Right ventricle myocardium superior (tissue), 1 donor: ENCODE results near the gene NFIA. TPM values are rescaled to one million over a fixed set of nuclear protein-coding genes. Genes with fewer than 3 reads are reported as not detected.
A peak's percentile ranks its signal among the peaks of the same experiment; 100 is the strongest.

Experiments
- ATAC-seq: fragments of 200-7000 bp; cut with Tn5 transposase; one replicate; pipeline ENCODE4 v1.9.1; 2020; ENCODE audit warnings: mild to moderate bottlenecking; ENCODE audit not compliant: poor library complexity
- DNase-seq: peaks from one replicate; pipeline ENCODE4 v3.0.0-alpha.2; 2020
- intact Hi-C: fragments of 100-400 bp; cut with DNase I; formaldehyde crosslinking; loops from one replicate; pipeline ENCODE4 v1.11.2; 2022
- total RNA-seq: library from RNA; stranded (reverse); fragmentation: NEBNext Ultra II Directional; extraction: Animal tissue kit (Norgen Biotek cat#: 25700); gene quantifications from one replicate; pipeline ENCODE4 v1.2.1, GENCODE V29; 2021
- donor health status: DM: no; HTN: yes; CAD: no; lungs with severe emphysema.

Gene NFIA
- total RNA-seq, 1 donor from 2014 or later: 89.5 TPM

- no peak for DNase-seq
- peak; percentile 33 for ATAC-seq
- intact Hi-C loops: no loop called here
Measured at GRCh38 chr1:61093525-61094137, 11.3 kb downstream of the NFIA start.

- no peak for ATAC-seq
- intact Hi-C loops: no loop called here
Measured at GRCh38 chr1:61094677-61095469, 12.5 kb downstream of the NFIA start.

DNA sequence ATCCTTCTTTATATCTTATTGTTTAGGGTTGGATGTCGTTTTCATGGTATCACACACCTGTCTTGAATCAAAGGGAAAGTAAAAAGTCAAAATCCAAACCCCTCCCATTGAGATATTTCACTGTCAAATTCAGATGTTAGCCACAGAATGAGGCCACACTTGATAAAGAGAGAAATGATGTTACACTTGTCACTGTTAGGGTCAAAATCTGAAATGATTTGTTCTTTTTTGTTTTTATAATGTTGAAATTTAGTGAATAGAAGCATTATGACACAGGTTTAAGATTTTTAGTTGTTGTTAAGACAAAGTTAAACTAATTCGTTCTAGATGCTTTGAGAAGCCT is 13.1 kb downstream of the NFIA start:
- ATAC-seq: no peak
- intact Hi-C loops: no loop called here
- no peak for DNase-seq

More at GRCh38 chr1:61094677-61095469, 12.5 kb downstream of the NFIA start:
- DNase-seq: no peak

DNA sequence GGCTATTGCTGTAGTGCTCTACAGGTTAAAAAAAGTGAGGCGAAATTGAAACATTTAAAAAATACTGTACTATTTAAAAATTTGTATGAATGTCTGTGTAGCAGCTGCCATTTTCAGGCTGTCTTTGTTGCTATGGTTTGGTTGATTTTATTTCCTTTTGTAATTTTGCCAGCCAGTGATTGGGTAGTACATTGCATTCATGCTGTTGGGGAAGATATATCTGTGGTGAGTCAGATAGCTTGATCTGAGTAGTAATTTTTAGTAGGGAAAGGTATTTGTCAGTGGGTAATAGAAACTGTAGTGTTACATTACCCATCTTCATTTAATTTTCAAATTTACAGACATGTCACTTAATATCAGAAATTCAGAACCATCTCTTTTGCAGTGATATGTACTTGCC is 15.0 kb downstream of the NFIA start:
- ATAC-seq (no peak), DNase-seq (no peak)
- intact Hi-C loops: no loop called here

DNA sequence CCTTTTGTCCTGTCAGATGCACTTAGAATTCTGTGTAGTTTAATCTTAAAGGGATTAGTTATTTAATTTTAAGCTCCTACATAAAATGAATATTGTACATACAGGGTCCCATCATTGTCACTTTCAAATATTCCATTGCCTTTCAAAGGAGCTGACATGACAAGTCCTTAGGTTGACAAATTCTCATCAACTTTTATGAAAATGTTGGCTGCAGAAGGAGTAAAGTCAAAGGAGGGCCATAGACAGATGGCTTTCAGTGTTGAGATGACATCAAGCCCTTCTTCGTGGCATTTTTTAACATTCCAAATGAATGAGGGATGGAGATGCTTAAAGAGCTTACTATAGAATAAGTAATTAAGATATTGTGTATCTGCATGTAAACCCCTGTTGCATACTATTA is 15.4 kb downstream of the NFIA start:
- intact Hi-C loops: no loop called here
- no peak for DNase-seq
- ATAC-seq: no peak

DNA sequence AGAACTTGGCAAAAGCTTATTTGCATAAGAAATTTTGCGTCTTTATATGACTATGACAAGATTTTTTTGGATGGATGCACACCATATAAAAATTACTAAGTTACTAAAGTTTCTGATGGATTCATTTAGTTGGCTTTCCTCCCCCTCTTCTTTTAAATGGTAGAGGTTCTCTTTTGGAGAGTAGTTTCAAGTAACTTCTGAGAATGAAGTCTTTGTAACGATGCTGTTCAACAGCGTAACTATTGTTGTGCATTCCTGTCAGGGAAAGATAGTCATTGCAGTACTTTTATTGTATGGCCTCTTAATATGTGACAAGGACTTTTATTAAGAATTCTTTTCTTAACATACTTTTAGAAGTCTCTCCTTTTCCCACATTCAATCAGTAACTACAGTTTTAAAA is 16.0 kb downstream of the NFIA start:
- ATAC-seq (no peak), DNase-seq (no peak)
- intact Hi-C loops: no loop called here

GRCh38 chr1:61098906-61099437 is 16.6 kb downstream of the NFIA start:
- DNase-seq (no peak), ATAC-seq (no peak)
- intact Hi-C loops: no loop called here

DNA sequence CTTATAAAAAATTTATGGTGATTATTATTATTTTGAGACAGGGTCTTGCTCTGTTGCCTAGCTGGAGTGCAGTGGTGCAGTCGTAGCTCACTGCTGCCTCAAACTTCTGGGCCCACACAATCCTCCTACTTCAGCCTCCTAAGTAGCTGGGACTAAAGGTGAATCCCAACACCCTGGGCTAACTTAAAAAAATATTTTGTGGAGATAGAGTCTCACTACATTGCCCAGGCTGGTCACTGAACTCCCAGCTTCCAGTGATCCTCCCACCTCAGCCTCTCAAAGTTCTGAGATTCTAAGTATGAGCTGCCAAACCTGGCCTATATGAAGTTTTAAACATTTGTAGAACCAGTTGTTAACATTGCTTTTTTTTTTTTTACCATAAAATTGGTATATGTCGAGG is 18.2 kb downstream of the NFIA start:
- intact Hi-C loops: no loop called here
- ATAC-seq (no peak), DNase-seq (no peak)

- intact Hi-C loops: no loop called here
- ATAC-seq (peak; percentile 61), DNase-seq (no peak)
Measured at GRCh38 chr1:61101536-61101935, 19.2 kb downstream of the NFIA start.

- no peak for ATAC-seq
Measured at GRCh38 chr1:61102041-61102440, 19.7 kb downstream of the NFIA start.

GRCh38 chr1:61102621-61103020 is 20.3 kb downstream of the NFIA start:
- no peak for ATAC-seq

More at GRCh38 chr1:61102041-61102440, 19.7 kb downstream of the NFIA start:
- no peak for DNase-seq
- intact Hi-C loops: no loop called here

DNA sequence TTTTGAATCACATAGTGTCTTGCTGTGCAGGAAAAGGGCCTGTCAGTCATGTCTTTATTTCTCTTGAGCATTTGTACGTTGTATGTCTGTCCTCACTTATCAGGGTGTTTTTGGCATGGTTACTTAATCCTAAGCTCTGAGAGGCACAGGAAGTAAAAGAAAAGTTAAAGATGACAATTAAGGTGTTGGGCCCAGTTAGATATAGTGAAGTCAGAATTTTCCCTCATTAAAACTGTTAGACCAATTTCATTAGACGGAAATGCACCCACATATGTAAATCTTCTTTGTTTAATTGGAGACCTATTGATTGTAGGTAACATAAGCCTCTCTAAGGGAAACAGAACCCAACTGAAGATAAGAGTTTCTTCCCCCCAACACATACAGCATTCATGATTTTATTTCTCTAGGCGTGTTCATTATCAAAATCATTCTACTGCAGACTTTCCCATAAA is 21.9 kb downstream of the NFIA start:
- intact Hi-C loops: no loop called here
- ATAC-seq (peak; percentile 36), DNase-seq (no peak)

More at GRCh38 chr1:61102621-61103020, 20.3 kb downstream of the NFIA start:
- no peak for DNase-seq
- intact Hi-C loops: no loop called here

- ATAC-seq (no peak), DNase-seq (no peak)
- intact Hi-C loops: no loop called here
Measured at GRCh38 chr1:61107638-61108037, 25.3 kb downstream of the NFIA start.

DNA sequence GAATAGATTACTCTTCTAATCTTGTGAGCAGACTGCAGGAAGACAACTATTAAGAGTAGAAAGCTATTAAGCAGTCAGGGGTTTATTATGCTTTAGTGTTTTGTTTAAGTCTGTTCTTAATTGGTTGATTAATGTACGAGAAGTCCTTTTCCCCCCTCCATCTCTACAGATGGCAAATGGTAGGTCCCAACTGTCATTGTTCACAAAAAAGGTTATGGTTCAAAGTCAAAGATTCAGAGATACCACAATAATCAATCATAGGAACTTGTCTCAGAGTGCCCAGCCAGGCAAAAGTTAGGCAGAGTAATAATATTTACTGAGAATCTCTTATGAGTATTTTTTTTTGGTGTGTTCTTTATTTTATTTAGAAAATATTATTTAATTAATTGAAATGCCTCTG is 26.8 kb downstream of the NFIA start:
- DNase-seq: no peak
- ATAC-seq: no peak
- intact Hi-C loops: no loop called here

DNA sequence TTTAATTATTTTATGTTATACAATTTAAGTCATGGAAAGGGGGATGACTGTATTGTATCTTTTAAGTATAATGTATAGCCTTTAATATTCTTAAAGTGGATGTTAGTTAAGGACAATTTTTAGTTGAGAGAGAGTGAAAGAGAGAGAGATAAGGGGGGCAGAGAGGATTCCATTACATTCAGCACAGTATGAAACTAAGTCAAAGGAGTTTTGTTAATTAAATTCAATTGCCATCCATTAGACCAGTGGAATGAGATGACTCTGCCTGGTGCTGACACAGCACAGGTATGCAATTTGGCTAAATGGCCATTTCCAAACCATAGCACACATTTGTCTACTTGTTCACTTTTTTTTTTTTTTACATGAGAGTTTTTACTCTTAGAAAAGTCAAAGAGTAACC is 27.5 kb downstream of the NFIA start:
- ATAC-seq (no peak), DNase-seq (no peak)
- intact Hi-C loops: no loop called here

- intact Hi-C loops: no loop called here
- DNase-seq (no peak), ATAC-seq (peak; percentile 76)
Measured at GRCh38 chr1:61110554-61110953, 28.2 kb downstream of the NFIA start.

DNA sequence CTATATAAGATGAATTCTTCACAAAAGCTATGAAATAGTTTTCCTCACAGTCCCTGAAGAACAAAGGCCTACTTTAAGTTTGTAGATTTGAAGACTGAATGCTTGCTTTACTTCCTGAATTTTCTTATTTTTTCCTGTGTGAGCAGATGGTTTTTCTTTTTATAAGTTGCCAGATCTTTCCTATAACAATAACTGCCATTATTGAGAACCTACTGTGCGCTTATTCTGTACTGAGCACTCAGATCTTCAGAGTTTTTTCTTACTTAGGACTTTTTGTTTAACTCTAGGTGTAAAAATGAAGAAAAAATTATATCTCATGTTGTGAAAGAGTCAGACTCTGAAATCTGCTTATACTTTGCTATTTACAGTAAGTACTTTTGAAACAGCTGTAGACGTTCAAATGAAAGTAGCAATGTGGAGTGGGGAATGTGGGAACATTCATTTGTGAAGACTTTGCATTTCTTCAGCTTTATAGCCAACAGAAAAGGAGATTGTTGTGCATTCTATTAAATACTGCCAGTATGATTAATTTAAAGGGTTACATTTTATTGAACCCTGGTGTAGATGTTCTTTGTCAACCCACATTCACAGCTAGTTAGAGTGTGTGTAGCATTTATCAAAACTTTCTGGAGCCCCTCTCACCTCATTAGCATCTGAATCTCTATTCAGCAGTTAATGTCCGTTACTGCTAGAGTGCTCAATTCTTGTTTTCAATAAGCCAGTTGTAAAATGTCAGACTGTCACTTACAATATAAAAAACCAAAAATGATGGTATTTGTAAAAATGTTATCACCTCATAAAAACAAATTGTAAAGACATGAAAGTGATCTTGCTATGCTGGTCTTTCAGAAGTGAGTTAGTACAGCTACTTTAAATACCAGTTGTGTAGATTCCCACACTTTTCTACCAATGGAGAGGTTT is 29.0 kb downstream of the NFIA start:
- intact Hi-C loops: no loop called here
- DNase-seq (no peak), ATAC-seq (no peak)

DNA sequence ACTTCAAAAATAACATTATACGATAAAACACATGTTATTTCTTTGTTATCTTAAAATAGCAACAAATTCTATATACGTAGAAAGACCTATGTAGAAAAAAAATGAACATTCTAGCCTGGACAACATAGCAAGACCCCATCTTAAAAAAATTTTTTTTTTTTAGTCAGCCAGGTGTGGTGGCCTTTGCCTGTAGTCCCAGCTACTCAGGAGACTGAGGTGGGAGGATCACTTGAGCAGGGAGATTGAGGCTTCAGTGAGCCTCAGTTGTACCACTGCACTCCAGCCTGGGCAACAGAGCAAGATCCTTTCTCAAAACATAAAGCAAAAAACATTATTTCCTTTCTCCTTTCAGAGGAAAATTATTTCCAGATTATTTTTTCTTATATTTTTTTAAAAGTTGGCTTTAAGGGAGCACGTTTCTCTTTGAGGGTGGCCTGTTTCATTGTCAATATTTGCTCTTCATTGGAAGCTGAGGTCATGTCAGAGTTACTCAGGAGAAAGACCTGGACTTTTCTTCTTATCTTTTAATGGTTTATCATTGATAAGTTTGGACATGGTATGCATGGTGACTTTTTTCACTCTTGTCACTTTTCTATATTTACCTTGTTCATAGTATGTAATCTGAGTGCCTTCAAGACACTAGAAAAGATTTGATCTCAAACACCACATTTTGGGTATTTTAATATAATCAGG is 32.0 kb downstream of the NFIA start:
- DNase-seq (no peak), ATAC-seq (no peak)
- intact Hi-C loops: no loop called here

DNA sequence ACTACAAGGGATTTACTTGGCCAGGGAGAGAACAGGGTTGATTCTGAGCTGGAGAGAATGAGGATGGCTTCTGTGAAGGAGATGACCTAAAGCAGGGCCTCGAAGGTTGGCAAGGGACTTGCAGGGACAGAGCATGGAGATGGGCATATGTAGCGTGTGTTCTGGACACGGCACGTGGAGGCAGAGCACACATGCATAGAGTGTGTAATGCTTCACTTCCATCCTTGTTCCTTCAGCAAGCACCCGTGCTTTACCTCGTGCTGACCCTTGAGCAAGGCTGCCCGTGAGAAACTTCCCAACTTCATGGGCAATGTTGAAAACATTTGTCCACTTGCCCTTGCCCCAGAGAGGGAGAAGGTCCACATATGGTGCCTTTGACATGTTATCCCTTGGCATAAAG is 33.1 kb downstream of the NFIA start:
- intact Hi-C loops: no loop called here
- DNase-seq: no peak
- ATAC-seq: peak; percentile 6
